Neural cell (in vitro differentiated cells): ENCODE data around the gene GALR2. TPM values are rescaled to one million over a fixed set of nuclear protein-coding genes. Genes with fewer than 3 reads are reported as not detected.

ENCODE experiments used
- H2AFZ ChIP-seq: fragments of 200-600, 300-800 bp; sonication (generic), shearing (Covaris generic); 2 replicates; pipeline ENCODE4 v1.6.0; 2014; ENCODE audit warnings: low read depth, mild to moderate bottlenecking, antibody characterized with exemption, low read length, moderate library complexity
- H3F3A ChIP-seq: fragments of 200-600 bp; shearing (Covaris generic); 2 replicates; pipeline ENCODE4 v1.6.1; 2016; ENCODE audit warnings: mild to moderate bottlenecking, moderate library complexity, mixed read lengths, antibody characterized with exemption, low read length; ENCODE audit not compliant: insufficient read depth, poor library complexity, severe bottlenecking
- H3K27ac ChIP-seq: fragments of 200-600, 300-800 bp; sonication (generic), shearing (Covaris generic); 2 replicates; pipeline ENCODE4 v1.5.1; 2014; ENCODE audit warnings: mild to moderate bottlenecking, low read length, moderate library complexity
- H3K27me3 ChIP-seq: fragments of 300-800, 200-600 bp; sonication (generic), shearing (Covaris generic); 2 replicates; pipeline ENCODE4 v1.6.0; 2014; ENCODE audit warnings: mild to moderate bottlenecking, low read depth, low read length, moderate library complexity; ENCODE audit not compliant: insufficient read depth
- H3K36me3 ChIP-seq: fragments of 300-800, 200-600 bp; sonication (generic), shearing (Covaris generic); 2 replicates; pipeline ENCODE4 v1.5.1; 2014; ENCODE audit warnings: mild to moderate bottlenecking, antibody characterized with exemption, low read length, moderate library complexity; ENCODE audit not compliant: insufficient read depth
- H3K4me2 ChIP-seq: fragments of 300-800, 200-600 bp; sonication (generic), shearing (Covaris generic); 2 replicates; pipeline ENCODE4 v1.6.0; 2014; ENCODE audit warnings: mild to moderate bottlenecking, low read length
- H3K4me3 ChIP-seq: fragments of 300-800, 200-600 bp; sonication (generic), shearing (Covaris generic); 2 replicates; pipeline ENCODE4 v1.5.1; 2014; ENCODE audit warnings: mild to moderate bottlenecking, low read length, moderate library complexity
- H3K79me2 ChIP-seq: fragments of 200-600 bp; shearing (Covaris generic); replicated peaks from 2 replicates; pipeline ENCODE4 v1.6.0; 2014; ENCODE audit warnings: mild to moderate bottlenecking, low read length, moderate library complexity; ENCODE audit not compliant: insufficient read depth
- H3K9ac ChIP-seq: fragments of 300-800, 200-600 bp; sonication (generic), shearing (Covaris generic); 2 replicates; pipeline ENCODE4 v1.6.1; 2016; ENCODE audit warnings: mild to moderate bottlenecking, low read length, mixed read lengths
- H3K9me2 ChIP-seq: fragments of 200-600 bp; shearing (Covaris generic); 2 replicates; pipeline ENCODE4 v1.6.1; 2016; ENCODE audit warnings: mild to moderate bottlenecking, low read length, mixed read lengths; ENCODE audit not compliant: insufficient read depth
- H3K9me3 ChIP-seq: fragments of 200-600, 300-800 bp; sonication (generic), shearing (Covaris generic); 2 replicates; pipeline ENCODE4 v1.6.1; 2016; ENCODE audit warnings: mild to moderate bottlenecking, mixed run types, low read length, moderate library complexity, mixed read lengths
- H4K20me1 ChIP-seq: fragments of 200-600 bp; shearing (Covaris generic); 2 replicates; pipeline ENCODE4 v1.6.1; 2016; ENCODE audit warnings: mild to moderate bottlenecking, mixed run types; ENCODE audit not compliant: insufficient read depth
- EP300 ChIP-seq: fragments of 450-650 bp; conservative IDR thresholded peaks from 2 replicates; pipeline ENCODE4 v1.6.1; 2014; ENCODE audit warnings: antibody characterized with exemption, mild to moderate bottlenecking, moderate library complexity; ENCODE audit not compliant: poor library complexity, severe bottlenecking
- EZH2 ChIP-seq: fragments of 200-600, 300-800 bp; shearing (Covaris generic), sonication (generic); IDR thresholded peaks from 2 replicates; pipeline ENCODE4 v1.6.1; 2014; ENCODE audit warnings: antibody characterized with exemption, low read length, borderline replicate concordance, mild to moderate bottlenecking; ENCODE audit not compliant: insufficient read depth, poor library complexity, severe bottlenecking
- MXI1 ChIP-seq: fragments of 450-650 bp; conservative IDR thresholded peaks from 2 replicates; pipeline ENCODE4 v1.6.1; 2014; ENCODE audit warnings: antibody characterized with exemption, mild to moderate bottlenecking; ENCODE audit not compliant: poor library complexity, severe bottlenecking
- POLR2AphosphoS5 ChIP-seq: IDR thresholded peaks from 2 replicates; pipeline ENCODE4 v1.6.1; 2012
- RAD21 ChIP-seq: fragments of 450-650 bp; conservative IDR thresholded peaks from 2 replicates; pipeline ENCODE4 v1.6.1; 2014; ENCODE audit warnings: antibody characterized with exemption, mild to moderate bottlenecking, moderate library complexity
- SMC3 ChIP-seq: fragments of 450-650 bp; conservative IDR thresholded peaks from 2 replicates; pipeline ENCODE4 v1.6.1; 2014; ENCODE audit warnings: antibody characterized with exemption, mild to moderate bottlenecking, moderate library complexity; ENCODE audit not compliant: poor library complexity
- TAF1 ChIP-seq: IDR thresholded peaks from 2 replicates; pipeline ENCODE4 v1.6.1; 2012; ENCODE audit warnings: low read depth
- polyA minus RNA-seq: library from RNA; depleted of rRNA, polyadenylated mRNA; stranded (reverse); fragments of >200 nt; gene quantifications from 2 replicates; pipeline ENCODE4 v1.2.3, GENCODE V29; 2014
- polyA plus RNA-seq: library from polyadenylated mRNA; depleted of rRNA; stranded (reverse); fragments of >200 nt; gene quantifications from 2 replicates; pipeline ENCODE4 v1.2.3, GENCODE V29; 2014
- TF ChIP-seq, protein P1 (sequence below): IDR thresholded peaks from 2 replicates; pipeline ENCODE4 v1.6.1; 2012; ENCODE audit warnings: borderline replicate concordance
- TF ChIP-seq, protein P2 (sequence below): fragments of 450-650 bp; IDR thresholded peaks from 2 replicates; pipeline ENCODE4 v1.5.1; 2014; ENCODE audit warnings: antibody characterized with exemption, mild to moderate bottlenecking, moderate library complexity; ENCODE audit not compliant: poor library complexity, severe bottlenecking

The GALR2 gene, protein sequence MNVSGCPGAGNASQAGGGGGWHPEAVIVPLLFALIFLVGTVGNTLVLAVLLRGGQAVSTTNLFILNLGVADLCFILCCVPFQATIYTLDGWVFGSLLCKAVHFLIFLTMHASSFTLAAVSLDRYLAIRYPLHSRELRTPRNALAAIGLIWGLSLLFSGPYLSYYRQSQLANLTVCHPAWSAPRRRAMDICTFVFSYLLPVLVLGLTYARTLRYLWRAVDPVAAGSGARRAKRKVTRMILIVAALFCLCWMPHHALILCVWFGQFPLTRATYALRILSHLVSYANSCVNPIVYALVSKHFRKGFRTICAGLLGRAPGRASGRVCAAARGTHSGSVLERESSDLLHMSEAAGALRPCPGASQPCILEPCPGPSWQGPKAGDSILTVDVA
- polyA plus RNA-seq = not detected in 2 replicates
- polyA minus RNA-seq = not detected in 2 replicates

DNA sequence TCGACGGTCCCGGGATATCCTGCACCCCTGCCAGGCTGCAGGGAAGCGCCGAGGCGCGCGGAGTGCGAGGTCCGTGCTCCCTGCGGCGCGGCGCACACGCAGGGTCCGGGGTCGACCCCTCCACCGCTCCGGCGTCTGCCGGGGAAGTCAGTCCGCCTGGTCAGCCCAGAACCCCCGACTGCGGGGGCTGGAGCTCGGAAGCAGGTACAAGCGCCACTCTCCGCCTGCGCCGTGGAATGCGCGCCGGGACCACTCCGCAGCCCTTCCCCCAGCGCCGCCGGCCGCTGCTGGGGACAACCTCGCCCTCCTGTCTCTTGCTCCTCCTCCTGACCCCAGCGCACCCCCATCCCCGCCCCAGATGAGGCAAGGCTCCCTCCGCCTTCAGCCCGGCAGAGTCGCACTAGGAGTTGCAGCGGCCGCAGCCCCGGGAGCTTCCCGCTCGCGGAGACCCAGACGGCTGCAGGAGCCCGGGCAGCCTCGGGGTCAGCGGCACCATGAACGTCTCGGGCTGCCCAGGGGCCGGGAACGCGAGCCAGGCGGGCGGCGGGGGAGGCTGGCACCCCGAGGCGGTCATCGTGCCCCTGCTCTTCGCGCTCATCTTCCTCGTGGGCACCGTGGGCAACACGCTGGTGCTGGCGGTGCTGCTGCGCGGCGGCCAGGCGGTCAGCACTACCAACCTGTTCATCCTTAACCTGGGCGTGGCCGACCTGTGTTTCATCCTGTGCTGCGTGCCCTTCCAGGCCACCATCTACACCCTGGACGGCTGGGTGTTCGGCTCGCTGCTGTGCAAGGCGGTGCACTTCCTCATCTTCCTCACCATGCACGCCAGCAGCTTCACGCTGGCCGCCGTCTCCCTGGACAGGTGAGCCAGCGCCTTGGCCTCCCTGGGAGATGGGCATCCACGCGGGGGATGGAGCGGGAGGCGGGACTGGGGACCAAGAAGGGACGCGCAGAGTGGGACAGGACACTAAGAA lies at the start of gene GALR2:
GALR2 (plus strand) TSS at position 392 of the 974 bp plus-strand sequence; CDS start at position 495, 103 bp downstream.
- peak; percentile 71 for TF ChIP-seq EZH2
- TF ChIP-seq TAF1 = no peak
- TF ChIP-seq POLR2AphosphoS5 = peak; percentile 0
- Histone ChIP-seq H4K20me1 (no peaks in the 10 kb centered on the region), H3K27me3 (peaks cover 59% of the 10 kb centered on the region), H3K4me3 (peak within 1 kb of the TSS; percentile 62), H3K36me3 (no peaks in the 10 kb centered on the region), H3K9me3 (no peaks in the 10 kb centered on the region), H2AFZ (no peak within 1 kb of the TSS), H3K27ac (no peak within 1 kb of the TSS), H3K4me2 (no peak within 1 kb of the TSS), H3F3A (no peaks in the 10 kb centered on the region), H3K9ac (no peak within 1 kb of the TSS), H3K79me2 (peaks cover 30% of the 10 kb centered on the region), H3K9me2 (no peaks in the 10 kb centered on the region)

DNA sequence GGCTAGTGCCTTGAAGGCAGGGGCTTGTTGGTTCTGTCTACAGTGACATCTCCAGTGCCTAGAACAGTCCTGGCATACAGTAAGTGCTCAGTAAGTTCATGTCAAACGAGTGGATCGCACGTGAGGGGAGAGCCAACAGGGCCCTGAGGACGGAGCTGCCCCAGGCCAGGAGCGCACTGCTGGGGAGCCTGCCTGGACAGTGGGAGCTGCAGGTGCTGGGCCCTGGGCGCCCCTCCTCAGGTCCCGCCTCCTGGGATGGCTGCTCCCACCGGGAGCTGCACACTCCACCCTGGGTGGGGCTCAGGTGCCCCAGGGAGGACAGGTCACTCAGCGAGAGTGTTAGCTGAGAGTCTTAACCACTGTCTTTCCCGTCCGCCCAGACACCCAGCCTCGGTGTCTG lies 49.3 kb upstream of the GALR2 start:
- no peaks in the 10 kb centered on the region for H3K79me2 ChIP-seq

More for the DNA sequence above, 49.3 kb upstream of the GALR2 start:
- Histone ChIP-seq H4K20me1 (no peaks in the 10 kb centered on the region), H3K27me3 (no peaks in the 10 kb centered on the region), H3K27ac (no peak overlapping the region), H3F3A (no peaks in the 10 kb centered on the region), H3K9me3 (no peaks in the 10 kb centered on the region), H3K4me3 (no peak overlapping the region), H3K4me2 (no peak overlapping the region), H3K9ac (no peak overlapping the region), H3K9me2 (no peaks in the 10 kb centered on the region), H3K36me3 (no peaks in the 10 kb centered on the region), H2AFZ (no peak overlapping the region)
- TF ChIP-seq MXI1 (no peak), RAD21 (no peak), EZH2 (no peak), SMC3 (no peak), EP300 (no peak), POLR2AphosphoS5 (no peak), TAF1 (no peak)
- TF ChIP-seq, protein P1, sequence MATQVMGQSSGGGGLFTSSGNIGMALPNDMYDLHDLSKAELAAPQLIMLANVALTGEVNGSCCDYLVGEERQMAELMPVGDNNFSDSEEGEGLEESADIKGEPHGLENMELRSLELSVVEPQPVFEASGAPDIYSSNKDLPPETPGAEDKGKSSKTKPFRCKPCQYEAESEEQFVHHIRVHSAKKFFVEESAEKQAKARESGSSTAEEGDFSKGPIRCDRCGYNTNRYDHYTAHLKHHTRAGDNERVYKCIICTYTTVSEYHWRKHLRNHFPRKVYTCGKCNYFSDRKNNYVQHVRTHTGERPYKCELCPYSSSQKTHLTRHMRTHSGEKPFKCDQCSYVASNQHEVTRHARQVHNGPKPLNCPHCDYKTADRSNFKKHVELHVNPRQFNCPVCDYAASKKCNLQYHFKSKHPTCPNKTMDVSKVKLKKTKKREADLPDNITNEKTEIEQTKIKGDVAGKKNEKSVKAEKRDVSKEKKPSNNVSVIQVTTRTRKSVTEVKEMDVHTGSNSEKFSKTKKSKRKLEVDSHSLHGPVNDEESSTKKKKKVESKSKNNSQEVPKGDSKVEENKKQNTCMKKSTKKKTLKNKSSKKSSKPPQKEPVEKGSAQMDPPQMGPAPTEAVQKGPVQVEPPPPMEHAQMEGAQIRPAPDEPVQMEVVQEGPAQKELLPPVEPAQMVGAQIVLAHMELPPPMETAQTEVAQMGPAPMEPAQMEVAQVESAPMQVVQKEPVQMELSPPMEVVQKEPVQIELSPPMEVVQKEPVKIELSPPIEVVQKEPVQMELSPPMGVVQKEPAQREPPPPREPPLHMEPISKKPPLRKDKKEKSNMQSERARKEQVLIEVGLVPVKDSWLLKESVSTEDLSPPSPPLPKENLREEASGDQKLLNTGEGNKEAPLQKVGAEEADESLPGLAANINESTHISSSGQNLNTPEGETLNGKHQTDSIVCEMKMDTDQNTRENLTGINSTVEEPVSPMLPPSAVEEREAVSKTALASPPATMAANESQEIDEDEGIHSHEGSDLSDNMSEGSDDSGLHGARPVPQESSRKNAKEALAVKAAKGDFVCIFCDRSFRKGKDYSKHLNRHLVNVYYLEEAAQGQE = no peak
- TF ChIP-seq, protein P2, sequence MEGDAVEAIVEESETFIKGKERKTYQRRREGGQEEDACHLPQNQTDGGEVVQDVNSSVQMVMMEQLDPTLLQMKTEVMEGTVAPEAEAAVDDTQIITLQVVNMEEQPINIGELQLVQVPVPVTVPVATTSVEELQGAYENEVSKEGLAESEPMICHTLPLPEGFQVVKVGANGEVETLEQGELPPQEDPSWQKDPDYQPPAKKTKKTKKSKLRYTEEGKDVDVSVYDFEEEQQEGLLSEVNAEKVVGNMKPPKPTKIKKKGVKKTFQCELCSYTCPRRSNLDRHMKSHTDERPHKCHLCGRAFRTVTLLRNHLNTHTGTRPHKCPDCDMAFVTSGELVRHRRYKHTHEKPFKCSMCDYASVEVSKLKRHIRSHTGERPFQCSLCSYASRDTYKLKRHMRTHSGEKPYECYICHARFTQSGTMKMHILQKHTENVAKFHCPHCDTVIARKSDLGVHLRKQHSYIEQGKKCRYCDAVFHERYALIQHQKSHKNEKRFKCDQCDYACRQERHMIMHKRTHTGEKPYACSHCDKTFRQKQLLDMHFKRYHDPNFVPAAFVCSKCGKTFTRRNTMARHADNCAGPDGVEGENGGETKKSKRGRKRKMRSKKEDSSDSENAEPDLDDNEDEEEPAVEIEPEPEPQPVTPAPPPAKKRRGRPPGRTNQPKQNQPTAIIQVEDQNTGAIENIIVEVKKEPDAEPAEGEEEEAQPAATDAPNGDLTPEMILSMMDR = no peak
